Measurements from ENCODE around the gene SLC9A6. TPM values are rescaled to one million over a fixed set of nuclear protein-coding genes. Genes with fewer than 3 reads are reported as not detected.

SLC9A6 gene
- total RNA-seq, result 14.7 and 15.5 TPM in 2 replicates
- 6.9 and 8.1 TPM in 2 replicates for polyA plus RNA-seq
- polyA plus RNA-seq (2011; cell fraction: cytosol; rRNA removed), result 6.5 and 6.8 TPM in 2 replicates
- polyA plus RNA-seq (2011; cell fraction: nucleus; rRNA removed), result 8.3 and 10.2 TPM in 2 replicates
- polyA plus RNA-seq (2012), result 9.2 and 10.1 TPM in 2 replicates
- 20.7 and 25.3 TPM in 2 replicates for polyA minus RNA-seq
- polyA minus RNA-seq (2011; cell fraction: cytosol; rRNA and poly(A)+ RNA removed), result 11.7 TPM
- polyA minus RNA-seq (2011; cell fraction: nucleus; rRNA and poly(A)+ RNA removed), result 7.5 and 13.8 TPM in 2 replicates
- percentile 62 among the genes with signal in this experiment for Bru-seq, nascent RNA
- BruChase-seq, experiment 1, labeled RNA remaining after a 6-hour chase, result percentile 63 among the genes with signal in this experiment
- percentile 62 among the genes with signal in this experiment for BruChase-seq, experiment 2, labeled RNA remaining after a 2-hour chase
- long read RNA-seq, full-length matches to known transcripts, result 7 of 10 reads
- long read RNA-seq, partial matches to known transcripts, result 1 of 10 reads
- long read RNA-seq, other reads (novel, unspliced or antisense), result 2 of 10 reads

- Histone ChIP-seq H3K4me2 (ENCODE audit: insufficient read depth, low read length) (peak within 1 kb of the TSS; percentile 82), H3K27ac (ENCODE audit: insufficient read depth, low read depth, low read length) (peak within 1 kb of the TSS; percentile 43), H3K4me1 (ENCODE audit: control insufficient read depth, extremely low read depth, insufficient read depth, low read length) (peaks cover 6% of the 10 kb centered on the region), H3K9me3 (replicated peaks; ENCODE audit: control insufficient read depth, insufficient read depth, low read length) (no peaks in the 10 kb centered on the region), H3K79me2 (ENCODE audit: control insufficient read depth, insufficient read depth, low read length) (peaks cover 10% of the 10 kb centered on the region), H3K27me3 (ENCODE audit: control insufficient read depth in 2 of 2, insufficient read depth in 2 of 2, low read length in 2 of 2) (no peaks in the 10 kb centered on the region), H3K36me3 (ENCODE audit: control insufficient read depth in 2 of 2, extremely low read depth in 1 of 2, insufficient read depth in 2 of 2, low read length in 2 of 2) (no peaks in the 10 kb centered on the region), H2AFZ (ENCODE audit: low read depth, low read length) (peak within 1 kb of the TSS; percentile 96), H4K20me1 (replicated peaks; ENCODE audit: control insufficient read depth, extremely low read depth, insufficient read depth, low read length) (no peaks in the 10 kb centered on the region), H3K4me3 (replicated peaks in 1 of 3; ENCODE audit: insufficient read depth in 1 of 3, low read depth in 1 of 3, low read length in 3 of 3) (peak within 1 kb of the TSS; percentile 72 to 90 (median 76)), H3K9ac (replicated peaks; ENCODE audit: extremely low read depth, insufficient read depth, low read length) (peak within 1 kb of the TSS; percentile 83), H3K9me1 (replicated peaks; ENCODE audit: control insufficient read depth, extremely low read depth, insufficient read depth, low read length) (no peaks in the 10 kb centered on the region)
- CTCF ChIA-PET, result interaction anchor here (0.8 to 1.5 kb wide), 3 partner anchors 10 to 43 kb away, joined by 3 read pairs; no protein-coding TSS in a partner anchor
- POLR2A ChIA-PET, result no interaction called here
- dilution Hi-C loops (cut with MboI; ENCODE audit: extremely low pct_ligation_motif_present, low sequenced_read_pairs), result no loop called here
- intact Hi-C loops (cut with micrococcal nuclease), result no loop called here
- BruUV-seq (replicated peaks), result no TSS peak
- FAIRE-seq, result peak; percentile 4
- no peak for TF ChIP-seq GATA2 (IDR thresholded peaks at IDR 0.05; ENCODE audit: insufficient read depth, insufficient read length, low read depth, low read length)
- peak; percentile 33 for TF ChIP-seq POLR2AphosphoS5 (IDR thresholded peaks at IDR 0.05; ENCODE audit: insufficient read depth, low read depth, low read length)
- DNase-seq (ENCODE audit: low read depth, low spot score), result peak; percentile 67
Measured at GRCh38 chrX:135985157-135985972, at the start of gene SLC9A6. Gene SLC9A6 (plus strand): TSS chrX:135985435. CDS start chrX:135985659, 224 bp downstream.

DNA sequence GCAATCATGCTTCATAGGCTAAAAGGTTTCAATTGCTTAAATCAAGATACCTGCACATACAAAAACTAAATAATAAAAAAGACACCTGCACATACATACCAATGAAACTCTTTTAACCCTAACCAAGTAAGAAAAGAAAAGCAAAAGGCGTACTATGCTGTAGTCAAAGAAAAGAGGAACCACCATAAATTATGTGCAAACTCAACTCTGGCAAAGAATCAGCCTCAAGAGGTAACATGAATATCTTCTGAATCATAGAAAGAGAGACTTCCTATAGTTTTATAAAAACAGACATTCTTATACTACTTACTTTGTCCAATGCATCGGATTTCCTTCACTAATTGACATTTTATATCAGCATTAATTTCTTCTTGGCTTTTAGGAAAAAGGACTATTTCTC lies 40.7 kb upstream of the SLC9A6 start:
- FAIRE-seq (no peak), DNase-seq (ENCODE audit: low read depth, low spot score) (no peak)
- H4K20me1 ChIP-seq (replicated peaks; ENCODE audit: control insufficient read depth, extremely low read depth, insufficient read depth, low read length), result no peaks in the 10 kb centered on the region
- ChIA-PET POLR2A (no interaction called here), CTCF (no interaction called here)
- H3K79me2 ChIP-seq (ENCODE audit: control insufficient read depth, insufficient read depth, low read length), result no peaks in the 10 kb centered on the region
- H3K4me3 ChIP-seq (replicated peaks in 1 of 3; ENCODE audit: insufficient read depth in 1 of 3, low read depth in 1 of 3, low read length in 3 of 3), result no peak overlapping the region
- no TSS peak for BruUV-seq (replicated peaks)
- H3K27ac ChIP-seq (ENCODE audit: insufficient read depth, low read depth, low read length), result no peak overlapping the region
- no peaks in the 10 kb centered on the region for H3K27me3 ChIP-seq (ENCODE audit: control insufficient read depth in 2 of 2, insufficient read depth in 2 of 2, low read length in 2 of 2)
- H3K9me1 ChIP-seq (replicated peaks; ENCODE audit: control insufficient read depth, extremely low read depth, insufficient read depth, low read length), result no peaks in the 10 kb centered on the region
- TF ChIP-seq FOS (IDR thresholded peaks at IDR 0.05; ENCODE audit: borderline replicate concordance, insufficient read depth, low read length) (no peak), MYC (IDR thresholded peaks at IDR 0.05; ENCODE audit: low read depth, low read length) (no peak), POLR2A (IDR thresholded peaks at IDR 0.05; ENCODE audit: low read depth, low read length) (no peak), POLR2AphosphoS5 (IDR thresholded peaks at IDR 0.05; ENCODE audit: insufficient read depth, low read depth, low read length) (no peak), GATA2 (IDR thresholded peaks at IDR 0.05; ENCODE audit: insufficient read depth, insufficient read length, low read depth, low read length) (no peak), EZH2 (IDR thresholded peaks at IDR 0.05; ENCODE audit: borderline replicate concordance, low read depth, low read length, severe bottlenecking) (no peak), JUN (IDR thresholded peaks at IDR 0.05; ENCODE audit: borderline replicate concordance, insufficient read depth, insufficient read length, low read depth) (no peak)
- TF ChIP-seq, protein P1, sequence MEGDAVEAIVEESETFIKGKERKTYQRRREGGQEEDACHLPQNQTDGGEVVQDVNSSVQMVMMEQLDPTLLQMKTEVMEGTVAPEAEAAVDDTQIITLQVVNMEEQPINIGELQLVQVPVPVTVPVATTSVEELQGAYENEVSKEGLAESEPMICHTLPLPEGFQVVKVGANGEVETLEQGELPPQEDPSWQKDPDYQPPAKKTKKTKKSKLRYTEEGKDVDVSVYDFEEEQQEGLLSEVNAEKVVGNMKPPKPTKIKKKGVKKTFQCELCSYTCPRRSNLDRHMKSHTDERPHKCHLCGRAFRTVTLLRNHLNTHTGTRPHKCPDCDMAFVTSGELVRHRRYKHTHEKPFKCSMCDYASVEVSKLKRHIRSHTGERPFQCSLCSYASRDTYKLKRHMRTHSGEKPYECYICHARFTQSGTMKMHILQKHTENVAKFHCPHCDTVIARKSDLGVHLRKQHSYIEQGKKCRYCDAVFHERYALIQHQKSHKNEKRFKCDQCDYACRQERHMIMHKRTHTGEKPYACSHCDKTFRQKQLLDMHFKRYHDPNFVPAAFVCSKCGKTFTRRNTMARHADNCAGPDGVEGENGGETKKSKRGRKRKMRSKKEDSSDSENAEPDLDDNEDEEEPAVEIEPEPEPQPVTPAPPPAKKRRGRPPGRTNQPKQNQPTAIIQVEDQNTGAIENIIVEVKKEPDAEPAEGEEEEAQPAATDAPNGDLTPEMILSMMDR (IDR thresholded peaks at IDR 0.05; ENCODE audit: extremely low read depth in 1 of 2, insufficient read depth in 1 of 2, low read depth in 1 of 2, low read length in 2 of 2), result no peak
- TF ChIP-seq, protein P2, sequence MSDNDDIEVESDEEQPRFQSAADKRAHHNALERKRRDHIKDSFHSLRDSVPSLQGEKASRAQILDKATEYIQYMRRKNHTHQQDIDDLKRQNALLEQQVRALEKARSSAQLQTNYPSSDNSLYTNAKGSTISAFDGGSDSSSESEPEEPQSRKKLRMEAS (IDR thresholded peaks at IDR 0.05; ENCODE audit: insufficient read depth, insufficient read length), result no peak
- intact Hi-C loops (cut with micrococcal nuclease) (no loop called here), dilution Hi-C loops (cut with MboI; ENCODE audit: extremely low pct_ligation_motif_present, low sequenced_read_pairs) (no loop called here)
- no peak overlapping the region for H3K4me2 ChIP-seq (ENCODE audit: insufficient read depth, low read length)
- H3K9me3 ChIP-seq (replicated peaks; ENCODE audit: control insufficient read depth, insufficient read depth, low read length), result no peaks in the 10 kb centered on the region
- H3K36me3 ChIP-seq (ENCODE audit: control insufficient read depth in 2 of 2, extremely low read depth in 1 of 2, insufficient read depth in 2 of 2, low read length in 2 of 2), result no peaks in the 10 kb centered on the region
- H3K9ac ChIP-seq (replicated peaks; ENCODE audit: extremely low read depth, insufficient read depth, low read length), result no peak overlapping the region
- no peak overlapping the region for H2AFZ ChIP-seq (ENCODE audit: low read depth, low read length)
- H3K4me1 ChIP-seq (ENCODE audit: control insufficient read depth, extremely low read depth, insufficient read depth, low read length), result no peaks in the 10 kb centered on the region

Data from endothelial cell of umbilical vein (primary cell).